ENCODE results near the gene ARHGAP45. TPM values are rescaled to one million over a fixed set of nuclear protein-coding genes. Genes with fewer than 3 reads are reported as not detected.

Gene ARHGAP45
- total and polyA plus RNA-seq, 9 of the 15 experiments (the other 6 are each of a cell fraction or from before 2014, with no cell fraction given): 0.08 to 22.1 (median 4.2) TPM

DNA sequence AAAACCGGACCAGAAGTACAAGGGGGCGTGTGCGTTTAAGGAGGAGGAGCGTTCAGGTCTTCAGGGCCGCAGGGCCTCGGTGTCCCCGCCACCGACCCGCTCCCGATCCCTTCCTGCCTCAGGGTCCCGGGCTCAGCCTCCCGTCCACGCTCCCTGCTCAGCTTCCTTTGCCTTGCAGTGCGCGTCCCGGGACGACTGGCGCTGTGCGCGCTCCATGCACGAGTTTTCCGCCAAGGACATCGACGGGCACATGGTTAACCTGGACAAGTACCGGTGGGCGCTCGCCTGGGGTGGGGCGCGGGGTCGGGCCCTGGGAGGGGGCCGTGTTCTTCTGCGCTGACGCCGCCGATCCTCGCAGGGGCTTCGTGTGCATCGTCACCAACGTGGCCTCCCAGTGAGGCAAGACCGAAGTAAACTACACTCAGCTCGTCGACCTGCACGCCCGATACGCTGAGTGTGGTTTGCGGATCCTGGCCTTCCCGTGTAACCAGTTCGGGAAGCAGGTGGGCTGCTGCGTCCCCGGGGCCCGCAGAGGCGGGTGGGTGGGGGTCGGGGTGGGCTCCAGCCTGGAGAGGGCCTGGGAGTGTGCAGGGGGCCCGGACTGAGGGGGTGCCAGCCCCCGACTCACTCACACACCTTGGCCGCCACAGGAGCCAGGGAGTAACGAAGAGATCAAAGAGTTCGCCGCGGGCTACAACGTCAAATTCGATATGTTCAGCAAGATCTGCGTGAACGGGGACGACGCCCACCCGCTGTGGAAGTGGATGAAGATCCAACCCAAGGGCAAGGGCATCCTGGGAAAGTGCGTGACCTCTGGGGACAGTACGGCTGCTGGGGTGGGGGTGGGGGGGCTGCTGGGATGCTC is 38.3 kb downstream of the ARHGAP45 start (continued):
- TF ChIP-seq ZEB2 (IDR thresholded peaks at IDR 0.05) (no peak), ZSCAN29 (IDR thresholded peaks at IDR 0.05) (no peak), RAD21 (CRISPR knock-in tag; conservative IDR thresholded peaks at IDR 0.05 in 1 of 2, IDR thresholded peaks at IDR 0.05 in 1 of 2) (no peak), PTBP1 (IDR thresholded peaks at IDR 0.05; ENCODE audit: low read depth, low read length) (no peak), EGR1 (conservative IDR thresholded peaks at IDR 0.05) (no peak), CHD2 (IDR thresholded peaks at IDR 0.05; ENCODE audit: low read depth, low read length) (no peak), GABPB1 (CRISPR knock-in tag; IDR thresholded peaks at IDR 0.05) (no peak), IRF2 (CRISPR knock-in tag; IDR thresholded peaks at IDR 0.05) (no peak), PRPF4 (IDR thresholded peaks at IDR 0.05; ENCODE audit: insufficient read depth, low read depth, low read length, poor library complexity, severe bottlenecking) (peak; percentile 12), YY1 (IDR thresholded peaks at IDR 0.05; ENCODE audit: borderline replicate concordance in 1 of 3, control insufficient read depth in 1 of 3, extremely low read depth in 1 of 3, insufficient read depth in 3 of 3, insufficient read length in 1 of 3, insufficient replicate concordance in 2 of 3, low read depth in 1 of 3, low read length in 2 of 3) (no peak), SNIP1 (IDR thresholded peaks at IDR 0.05; ENCODE audit: low read depth) (no peak), NBN (IDR thresholded peaks at IDR 0.05; ENCODE audit: low read depth) (no peak), POLR2A (conservative IDR thresholded peaks at IDR 0.05) (no peak; the same call in none of the 2 replicates), KLF13 (tag; IDR thresholded peaks at IDR 0.05; ENCODE audit: borderline replicate concordance, low read depth) (peak; percentile 57; the same call in 1 of the 2 replicates), ZBTB8A (IDR thresholded peaks at IDR 0.05; ENCODE audit: partially characterized antibody) (no peak), ZNF780A (CRISPR knock-in tag; IDR thresholded peaks at IDR 0.05) (no peak)
- TF ChIP-seq, protein P1, sequence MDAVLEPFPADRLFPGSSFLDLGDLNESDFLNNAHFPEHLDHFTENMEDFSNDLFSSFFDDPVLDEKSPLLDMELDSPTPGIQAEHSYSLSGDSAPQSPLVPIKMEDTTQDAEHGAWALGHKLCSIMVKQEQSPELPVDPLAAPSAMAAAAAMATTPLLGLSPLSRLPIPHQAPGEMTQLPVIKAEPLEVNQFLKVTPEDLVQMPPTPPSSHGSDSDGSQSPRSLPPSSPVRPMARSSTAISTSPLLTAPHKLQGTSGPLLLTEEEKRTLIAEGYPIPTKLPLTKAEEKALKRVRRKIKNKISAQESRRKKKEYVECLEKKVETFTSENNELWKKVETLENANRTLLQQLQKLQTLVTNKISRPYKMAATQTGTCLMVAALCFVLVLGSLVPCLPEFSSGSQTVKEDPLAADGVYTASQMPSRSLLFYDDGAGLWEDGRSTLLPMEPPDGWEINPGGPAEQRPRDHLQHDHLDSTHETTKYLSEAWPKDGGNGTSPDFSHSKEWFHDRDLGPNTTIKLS (IDR thresholded peaks at IDR 0.05; ENCODE audit: borderline replicate concordance, low read depth): no peak
- TF ChIP-seq, protein P2, sequence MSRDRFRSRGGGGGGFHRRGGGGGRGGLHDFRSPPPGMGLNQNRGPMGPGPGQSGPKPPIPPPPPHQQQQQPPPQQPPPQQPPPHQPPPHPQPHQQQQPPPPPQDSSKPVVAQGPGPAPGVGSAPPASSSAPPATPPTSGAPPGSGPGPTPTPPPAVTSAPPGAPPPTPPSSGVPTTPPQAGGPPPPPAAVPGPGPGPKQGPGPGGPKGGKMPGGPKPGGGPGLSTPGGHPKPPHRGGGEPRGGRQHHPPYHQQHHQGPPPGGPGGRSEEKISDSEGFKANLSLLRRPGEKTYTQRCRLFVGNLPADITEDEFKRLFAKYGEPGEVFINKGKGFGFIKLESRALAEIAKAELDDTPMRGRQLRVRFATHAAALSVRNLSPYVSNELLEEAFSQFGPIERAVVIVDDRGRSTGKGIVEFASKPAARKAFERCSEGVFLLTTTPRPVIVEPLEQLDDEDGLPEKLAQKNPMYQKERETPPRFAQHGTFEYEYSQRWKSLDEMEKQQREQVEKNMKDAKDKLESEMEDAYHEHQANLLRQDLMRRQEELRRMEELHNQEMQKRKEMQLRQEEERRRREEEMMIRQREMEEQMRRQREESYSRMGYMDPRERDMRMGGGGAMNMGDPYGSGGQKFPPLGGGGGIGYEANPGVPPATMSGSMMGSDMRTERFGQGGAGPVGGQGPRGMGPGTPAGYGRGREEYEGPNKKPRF (IDR thresholded peaks at IDR 0.05; ENCODE audit: low read depth, low read length): no peak
- TF ChIP-seq, protein P3, sequence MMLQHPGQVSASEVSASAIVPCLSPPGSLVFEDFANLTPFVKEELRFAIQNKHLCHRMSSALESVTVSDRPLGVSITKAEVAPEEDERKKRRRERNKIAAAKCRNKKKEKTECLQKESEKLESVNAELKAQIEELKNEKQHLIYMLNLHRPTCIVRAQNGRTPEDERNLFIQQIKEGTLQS (IDR thresholded peaks at IDR 0.05): no peak
- TF ChIP-seq, protein P3 (CRISPR knock-in tag; conservative IDR thresholded peaks at IDR 0.05): no peak
- TF ChIP-seq, protein P4, sequence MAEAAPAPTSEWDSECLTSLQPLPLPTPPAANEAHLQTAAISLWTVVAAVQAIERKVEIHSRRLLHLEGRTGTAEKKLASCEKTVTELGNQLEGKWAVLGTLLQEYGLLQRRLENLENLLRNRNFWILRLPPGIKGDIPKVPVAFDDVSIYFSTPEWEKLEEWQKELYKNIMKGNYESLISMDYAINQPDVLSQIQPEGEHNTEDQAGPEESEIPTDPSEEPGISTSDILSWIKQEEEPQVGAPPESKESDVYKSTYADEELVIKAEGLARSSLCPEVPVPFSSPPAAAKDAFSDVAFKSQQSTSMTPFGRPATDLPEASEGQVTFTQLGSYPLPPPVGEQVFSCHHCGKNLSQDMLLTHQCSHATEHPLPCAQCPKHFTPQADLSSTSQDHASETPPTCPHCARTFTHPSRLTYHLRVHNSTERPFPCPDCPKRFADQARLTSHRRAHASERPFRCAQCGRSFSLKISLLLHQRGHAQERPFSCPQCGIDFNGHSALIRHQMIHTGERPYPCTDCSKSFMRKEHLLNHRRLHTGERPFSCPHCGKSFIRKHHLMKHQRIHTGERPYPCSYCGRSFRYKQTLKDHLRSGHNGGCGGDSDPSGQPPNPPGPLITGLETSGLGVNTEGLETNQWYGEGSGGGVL (CRISPR knock-in tag; IDR thresholded peaks at IDR 0.05): no peak
